Stimulated activated CD4-positive, alpha-beta T cell treated with anti-CD3 and anti-CD28 coated beads, TNF-alpha, amount 100 ng/mL, for 1 hour (primary cell): ENCODE data around the gene THSD7A.

Experiments used
- DNase-seq, 3 donors: peaks; one replicate each; pipeline ENCODE4 v3.0.0-alpha.2; 2020; ENCODE audit warnings: low read depth in 3 of 3, low spot score in 1 of 3

The THSD7A gene

DNA sequence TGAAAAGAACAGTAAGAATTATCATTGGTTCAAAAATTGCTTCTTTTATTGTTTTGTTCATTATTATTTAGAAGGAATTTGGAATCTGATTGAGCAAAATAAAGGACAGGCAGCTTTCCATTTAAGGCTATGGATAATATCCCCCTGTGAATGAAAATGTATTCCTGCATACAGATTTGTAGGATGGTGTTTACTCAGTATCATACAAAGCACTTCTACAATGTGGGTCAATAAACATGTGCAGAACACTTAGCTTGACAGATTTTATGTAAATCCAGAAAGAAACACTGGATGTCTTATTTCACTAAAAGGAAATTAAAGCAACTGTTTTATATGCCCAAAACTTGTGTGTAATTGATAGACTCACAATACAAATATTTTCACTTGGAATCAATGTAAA, 189.7 kb downstream of the THSD7A start:
- DNase-seq: no peak

DNA sequence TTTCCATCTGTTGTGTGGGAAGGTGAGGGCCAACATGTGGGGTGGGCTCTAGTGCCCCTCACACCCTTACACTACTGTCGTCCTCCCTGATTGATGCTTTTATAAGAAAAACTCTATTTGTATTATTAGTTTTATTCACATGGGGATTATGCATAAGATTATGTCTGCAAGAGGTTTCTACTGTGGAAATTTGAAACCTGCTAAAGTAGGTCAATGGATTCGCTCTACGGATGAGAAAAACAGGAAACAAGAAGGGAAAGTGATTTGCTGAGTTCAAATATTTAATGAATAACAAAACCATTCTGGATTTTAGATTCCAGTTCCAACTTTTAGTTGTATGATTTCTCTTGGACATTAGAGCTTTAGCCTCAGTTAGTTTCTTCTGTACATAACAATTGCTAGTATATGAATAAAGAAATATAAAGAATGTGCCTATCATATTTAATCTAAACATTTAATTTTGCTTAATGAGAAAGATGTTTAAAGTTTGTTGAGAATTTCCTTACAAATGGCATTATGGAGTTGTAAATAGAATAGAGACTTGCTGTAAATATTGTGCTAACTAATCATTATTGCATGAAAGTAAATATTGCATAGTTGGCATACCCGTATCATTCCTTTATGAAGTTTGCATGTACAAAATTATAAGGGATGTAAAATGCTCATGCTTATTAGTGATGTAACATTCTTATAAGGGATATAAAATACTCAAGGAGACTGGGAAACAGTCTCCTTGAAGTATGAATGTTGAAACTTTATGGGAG, 193.8 kb downstream of the THSD7A start:
- no peak for DNase-seq

DNA sequence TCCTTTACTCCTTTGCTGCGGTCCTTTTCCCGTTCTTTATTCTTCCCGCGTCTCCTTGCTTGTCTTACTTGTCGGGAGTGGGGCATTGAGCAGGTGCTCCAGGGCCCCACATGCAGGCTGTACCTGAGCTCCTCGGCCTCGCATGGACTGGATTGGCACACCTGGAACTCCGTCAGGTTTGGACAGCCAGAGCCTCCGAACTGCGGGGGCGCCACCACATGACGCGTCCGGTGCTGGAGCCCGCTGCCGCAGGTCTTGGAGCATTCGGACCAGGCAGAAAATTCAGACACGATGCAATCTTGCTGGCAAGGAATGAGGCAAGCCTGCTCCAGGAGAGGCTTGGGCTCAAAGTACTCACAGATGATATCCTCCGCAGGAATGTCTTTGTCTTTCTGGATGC, 195.7 kb downstream of the THSD7A start:
- no peak for DNase-seq

DNA sequence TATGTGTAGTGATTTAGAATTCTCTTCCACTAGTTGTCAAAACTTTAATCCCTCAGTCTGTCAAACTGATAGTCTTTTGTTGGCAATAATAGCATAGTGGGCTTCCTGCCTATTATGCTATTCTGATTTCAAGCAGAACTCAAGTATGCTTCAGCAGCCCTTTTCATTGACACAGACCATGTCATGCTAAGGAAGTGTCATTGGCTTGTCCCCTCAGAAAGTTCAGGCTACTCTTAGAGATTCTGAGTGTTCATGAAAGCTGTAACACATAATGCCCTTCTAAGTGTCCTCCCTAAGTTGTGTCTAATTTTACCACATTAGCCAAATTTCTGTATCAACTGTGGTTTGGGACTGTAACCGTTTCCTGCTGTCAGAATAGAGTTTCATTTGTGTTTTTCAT, 198.7 kb downstream of the THSD7A start:
- no peak for DNase-seq

DNA sequence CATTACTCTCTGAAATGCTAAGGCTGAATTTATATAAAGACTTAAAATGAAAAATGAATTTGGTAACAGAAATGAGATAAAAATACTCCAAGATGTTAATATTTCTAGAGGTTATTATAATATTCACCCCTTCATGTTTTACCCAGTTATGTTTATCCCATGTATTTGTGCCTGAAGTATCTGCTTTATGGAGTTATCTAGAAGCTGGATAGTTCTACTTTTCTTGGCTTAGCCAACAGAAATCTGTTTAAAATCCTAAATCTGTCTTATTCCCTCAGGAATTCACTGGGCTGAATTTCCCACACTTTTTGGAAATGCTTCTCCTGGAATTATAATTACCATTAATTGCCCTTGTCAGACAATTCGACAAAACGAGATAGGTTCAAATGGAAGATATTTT, 201.6 kb downstream of the THSD7A start:
- DNase-seq: no peak

DNA sequence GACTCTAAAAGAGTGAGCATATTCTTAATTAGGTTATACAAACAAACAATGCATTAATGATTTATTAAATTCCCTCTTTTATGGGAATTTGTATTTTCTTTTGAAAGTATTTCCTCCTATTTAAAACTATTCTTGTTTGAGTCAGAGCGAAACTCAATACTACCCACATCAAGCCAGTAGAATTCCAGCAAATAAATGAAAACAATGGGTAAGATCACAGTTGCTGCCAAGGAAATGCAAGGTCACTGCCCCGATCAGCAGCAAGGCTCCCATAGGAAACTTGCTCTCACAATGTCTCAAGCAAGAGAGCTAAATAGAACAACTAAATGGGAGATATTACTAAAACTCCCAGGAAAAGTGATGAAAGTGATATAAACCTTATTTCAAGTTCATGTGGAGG, 206.3 kb downstream of the THSD7A start:
- DNase-seq: no peak

DNA sequence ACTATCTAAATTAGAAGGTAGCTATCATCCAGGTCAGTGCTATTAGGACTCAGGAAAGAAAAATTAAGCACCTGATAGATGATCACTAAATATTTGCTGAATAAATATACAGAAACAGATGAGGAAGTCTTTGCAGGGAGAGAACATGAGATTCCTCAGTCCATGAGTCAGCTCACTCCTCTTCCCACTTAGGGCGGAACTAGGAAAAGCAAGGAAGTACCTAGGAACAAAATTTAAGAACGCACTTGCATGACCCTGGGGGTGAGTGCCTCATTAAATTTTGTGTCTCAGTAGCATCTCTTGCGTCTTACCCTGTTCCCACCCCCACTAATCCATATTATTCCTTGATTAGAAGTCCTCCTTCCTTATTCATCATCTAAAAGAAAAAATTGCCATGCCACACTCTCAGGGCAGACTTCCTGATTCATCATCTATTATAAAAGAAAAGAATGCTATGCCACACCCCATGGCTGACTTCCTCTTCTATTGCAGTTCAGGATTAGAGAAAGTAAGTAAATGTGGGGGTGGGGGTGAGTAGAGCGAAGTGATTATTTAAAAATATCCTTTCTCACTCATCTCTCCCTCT, 208.8 kb downstream of the THSD7A start:
- DNase-seq: no peak

DNA sequence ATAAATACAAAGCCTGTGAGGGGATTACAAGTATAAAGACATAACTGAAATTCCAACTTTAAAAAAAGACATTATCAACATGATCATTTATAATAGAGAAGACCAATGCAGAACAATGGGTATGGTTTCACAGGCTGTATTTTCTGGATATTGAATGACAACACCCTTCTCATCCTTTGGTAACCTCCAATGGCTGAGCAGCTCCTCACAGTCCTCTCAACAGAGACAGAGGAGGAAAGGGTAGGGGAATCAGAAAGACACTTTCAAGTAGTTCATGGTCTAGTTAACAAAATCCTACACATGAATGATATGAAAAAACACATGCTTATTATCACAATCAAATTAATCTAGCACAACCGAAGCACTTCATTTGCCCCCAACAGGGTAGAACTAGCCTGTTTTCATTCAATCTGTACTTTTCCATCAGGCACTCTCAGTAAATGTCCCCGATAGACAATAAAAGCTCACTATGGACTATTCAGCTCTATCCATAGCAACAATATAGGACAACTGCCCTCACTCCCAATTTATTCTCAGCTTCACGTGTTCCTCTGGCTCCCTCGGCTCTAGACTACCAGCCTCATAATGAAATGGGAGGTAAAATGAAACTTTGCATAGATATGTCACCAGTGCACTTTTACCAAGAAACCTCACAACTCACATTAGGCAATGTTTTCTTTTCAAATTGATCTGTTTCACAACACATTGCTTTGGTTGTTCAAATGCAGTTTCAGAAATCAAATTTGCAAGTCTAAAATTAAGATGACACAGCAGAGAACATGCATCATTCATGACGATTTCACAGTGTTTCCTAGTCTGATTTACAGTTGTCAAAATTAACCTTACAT, 211.4 kb downstream of the THSD7A start:
- no peak for DNase-seq

DNA sequence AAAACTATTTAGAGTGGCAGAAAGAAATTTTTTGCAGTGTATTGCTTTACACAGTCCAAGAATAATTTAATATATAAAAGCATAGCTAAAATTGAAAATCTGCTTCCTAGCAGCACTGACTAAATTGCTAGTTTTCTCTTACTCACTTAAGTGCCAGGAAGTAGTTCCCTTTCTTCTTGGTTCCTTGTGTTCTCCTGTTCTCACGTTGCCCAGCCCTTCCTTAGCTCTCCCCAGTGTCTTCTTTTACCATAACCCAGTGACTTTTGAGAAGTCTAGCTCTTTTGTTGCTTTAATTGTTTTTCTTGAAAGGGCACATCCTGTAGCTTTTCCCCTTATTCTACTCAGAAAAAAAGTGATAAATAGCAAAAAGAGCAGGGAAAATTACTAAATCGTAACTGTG, 215.5 kb downstream of the THSD7A start:
- no peak for DNase-seq

DNA sequence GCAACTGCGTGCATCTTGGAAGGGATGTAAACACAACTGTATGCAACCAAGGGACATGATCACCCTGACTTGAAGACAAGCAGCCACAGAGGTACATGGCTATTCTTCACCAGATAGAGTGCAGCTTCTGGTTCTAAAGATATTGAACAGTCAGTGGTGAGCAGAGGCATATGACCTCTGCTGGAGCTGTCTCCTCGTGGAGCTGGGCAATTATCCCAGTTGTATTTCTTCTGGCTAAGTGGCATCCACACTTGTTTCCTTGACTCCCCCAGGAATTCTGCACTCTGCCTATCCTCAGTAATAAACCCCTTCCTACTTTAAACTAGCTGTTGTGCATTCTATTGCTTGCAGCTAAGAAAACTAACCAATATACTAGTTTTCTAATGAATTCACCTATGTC, 216.8 kb downstream of the THSD7A start:
- DNase-seq: no peak

DNA sequence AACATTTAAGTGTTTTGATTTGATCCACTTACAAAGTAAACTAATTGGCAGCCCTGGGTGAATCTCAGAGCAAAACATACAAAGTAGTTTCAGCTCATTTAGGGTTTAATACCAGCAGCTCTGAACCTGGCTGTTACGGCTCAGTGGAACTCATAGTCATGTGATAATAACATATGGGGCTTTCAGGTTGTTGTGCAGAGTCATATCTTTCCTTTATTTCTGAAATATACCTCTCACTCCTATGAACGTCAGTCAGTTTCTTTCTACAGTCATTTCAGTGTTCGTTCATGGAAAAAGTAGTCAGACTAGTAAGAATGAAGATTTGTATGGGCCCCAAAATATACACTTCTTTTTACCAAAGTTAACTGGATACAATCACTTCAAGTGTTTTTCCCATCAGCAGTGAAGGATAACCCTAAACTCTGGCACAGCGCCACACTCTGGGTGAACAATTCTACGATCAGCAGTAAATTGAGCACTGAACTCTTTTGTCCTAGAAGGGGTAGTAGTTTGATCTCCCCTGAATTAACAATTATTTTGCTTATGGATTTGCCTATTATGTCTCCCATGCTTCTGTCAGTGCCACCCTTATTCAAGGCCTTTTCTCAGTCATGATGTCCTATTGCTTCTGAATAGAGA, 218.6 kb downstream of the THSD7A start:
- no peak for DNase-seq

DNA sequence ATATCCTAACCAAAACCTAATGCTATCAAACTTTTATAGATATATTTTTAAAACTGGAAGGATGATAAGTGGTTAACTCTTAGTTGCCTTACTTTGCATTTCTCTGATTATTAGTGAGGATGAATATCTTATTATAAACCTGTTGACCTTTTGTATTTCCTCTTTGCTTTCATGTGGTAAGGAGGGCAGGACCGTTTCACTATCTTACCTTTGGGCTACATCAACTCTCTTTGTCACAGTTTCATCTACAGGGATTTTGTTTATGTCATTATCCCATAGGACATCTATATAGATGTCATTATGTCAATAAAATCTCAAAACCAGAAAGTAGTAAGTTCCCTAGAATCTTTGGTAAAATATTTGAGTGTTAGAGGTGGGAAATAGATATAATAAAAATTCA, 219.3 kb downstream of the THSD7A start:
- DNase-seq: no peak

DNA sequence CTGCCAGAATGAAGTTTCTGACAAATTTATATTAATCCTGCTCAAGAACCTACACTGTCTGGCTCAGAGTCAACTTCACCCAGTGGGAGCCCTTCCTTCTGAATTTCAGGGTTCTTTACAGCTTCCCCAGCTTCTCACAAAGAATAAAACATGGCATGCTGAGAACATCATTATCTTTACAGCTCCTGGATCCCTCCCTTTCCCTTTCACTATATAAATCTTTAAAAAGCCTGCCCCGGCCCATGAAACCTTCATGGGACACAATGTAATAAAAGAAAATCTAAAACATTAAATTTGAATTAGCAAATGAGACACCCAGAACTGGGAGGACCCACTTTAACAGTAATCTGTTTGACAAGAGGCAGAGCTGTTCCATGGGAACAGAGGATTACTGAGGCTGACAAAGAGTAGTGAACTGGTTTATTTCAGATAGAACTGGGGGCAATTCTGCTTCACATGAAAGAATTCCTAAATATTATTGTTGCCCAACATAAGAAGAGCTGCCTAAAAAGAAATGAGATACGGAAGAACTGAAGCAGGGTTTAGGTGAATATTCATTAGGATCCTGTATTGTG, 222.8 kb downstream of the THSD7A start:
- DNase-seq: no peak

DNA sequence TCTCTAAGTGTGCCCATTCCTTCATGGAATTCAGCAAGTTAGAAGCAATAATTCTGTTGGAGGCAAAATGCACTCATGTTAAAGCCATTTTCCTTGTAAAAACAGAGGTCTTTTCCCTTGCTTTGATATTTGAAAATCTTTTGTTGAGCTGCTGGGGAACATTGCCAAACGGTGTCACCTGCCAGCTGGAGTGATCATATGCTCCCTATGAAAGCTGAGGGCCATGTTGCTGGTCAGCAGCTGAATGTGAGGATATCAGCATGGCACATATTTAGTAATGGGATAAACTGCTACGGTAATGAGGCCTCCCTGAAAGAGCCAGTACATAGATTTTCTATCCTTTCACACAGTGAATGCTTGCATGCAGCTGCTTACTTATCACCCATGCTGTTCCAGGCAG, 224.3 kb downstream of the THSD7A start:
- DNase-seq: no peak

DNA sequence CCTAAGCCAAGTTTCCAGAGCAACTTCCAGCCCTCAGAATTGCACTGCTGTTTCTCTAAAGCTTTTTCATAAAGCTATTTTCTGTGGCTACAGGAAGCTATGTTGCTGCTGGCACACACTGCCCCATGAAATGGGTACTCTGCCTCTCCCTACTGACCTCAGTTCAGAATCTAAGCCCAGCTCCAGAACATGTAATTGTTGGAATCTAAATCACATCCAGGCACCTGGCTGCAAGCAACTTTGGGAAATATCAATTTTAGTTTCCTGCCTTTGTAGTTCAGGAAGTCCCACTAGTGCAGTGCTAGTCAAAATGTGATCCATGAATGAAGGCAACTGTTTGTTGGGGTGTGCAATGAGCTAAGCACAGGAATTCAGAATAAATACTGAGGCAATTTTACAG, 226.2 kb downstream of the THSD7A start:
- no peak for DNase-seq

DNA sequence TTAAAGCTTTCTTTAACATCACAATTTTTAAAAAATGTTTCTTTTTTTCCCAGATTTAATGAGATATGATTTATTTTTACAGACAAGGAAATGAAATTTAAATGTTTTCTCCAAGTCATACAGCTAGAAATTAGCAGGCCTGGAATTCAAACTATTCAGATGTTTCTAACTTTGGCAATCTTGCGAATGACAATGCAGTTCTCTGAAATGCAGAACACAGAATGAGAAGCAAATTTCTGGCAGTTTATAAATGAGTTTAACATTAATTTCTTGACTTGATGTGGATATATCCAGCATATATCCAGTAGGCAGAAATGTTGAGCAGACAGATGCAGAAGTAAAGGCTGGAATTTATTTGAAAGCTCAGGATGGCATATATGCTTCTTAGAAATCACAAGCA, 227.5 kb downstream of the THSD7A start:
- DNase-seq: no peak

DNA sequence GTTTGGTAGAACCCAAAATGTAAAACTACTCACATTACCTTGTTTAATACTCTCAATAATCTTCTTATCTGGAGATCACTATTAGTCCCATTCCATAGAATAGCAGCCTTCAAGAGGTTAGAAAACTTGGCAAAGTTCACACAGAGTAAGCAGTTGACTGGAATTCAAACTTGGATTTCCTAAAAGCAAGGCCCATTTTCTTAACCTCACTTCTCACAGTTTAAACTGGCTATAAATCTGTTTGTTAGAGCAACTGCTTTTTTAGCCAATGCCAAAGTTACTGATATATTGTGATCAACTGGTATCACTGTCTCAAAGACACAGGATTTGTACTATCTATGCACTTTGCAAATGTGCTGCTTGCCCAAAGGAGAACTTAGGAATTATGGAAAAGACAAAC, 230.2 kb downstream of the THSD7A start:
- no peak for DNase-seq

DNA sequence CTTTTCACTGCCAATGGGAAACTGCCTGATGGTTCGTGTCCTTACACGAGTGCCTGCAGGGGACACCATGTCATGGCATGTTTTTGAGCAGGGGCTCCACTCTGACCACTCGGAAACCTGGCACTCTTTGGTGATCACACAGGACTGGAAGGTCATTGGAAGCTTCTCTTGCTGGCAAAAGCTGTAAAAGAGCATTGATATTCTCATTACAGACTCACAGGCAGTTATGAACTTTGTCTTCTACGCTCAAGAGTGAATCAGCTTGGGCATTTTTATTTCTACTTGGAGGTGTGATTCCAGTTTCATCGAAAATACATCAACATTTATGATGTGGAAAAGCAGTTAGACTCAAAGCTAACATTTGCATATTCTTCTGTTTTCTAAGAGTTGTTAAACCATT, 238.7 kb downstream of the THSD7A start:
- no peak for DNase-seq

DNA sequence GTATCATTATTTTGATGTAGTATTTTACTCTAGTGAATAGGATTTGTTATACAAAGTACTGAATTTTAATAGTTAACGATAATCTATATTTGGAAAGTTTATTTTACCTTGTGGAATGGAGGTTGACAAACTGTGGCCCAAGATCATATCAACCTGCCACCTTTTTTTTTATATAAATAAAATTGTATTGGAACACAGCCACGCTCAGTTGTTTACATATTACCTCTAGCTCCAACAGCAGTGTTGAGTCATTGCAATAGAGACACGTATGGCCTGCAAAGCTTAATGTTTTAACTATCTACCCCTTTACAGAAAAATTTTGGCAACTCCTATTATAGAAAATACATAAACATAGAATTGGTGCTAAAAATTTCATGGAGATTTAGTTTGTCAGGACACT, 239.3 kb downstream of the THSD7A start:
- DNase-seq: no peak

DNA sequence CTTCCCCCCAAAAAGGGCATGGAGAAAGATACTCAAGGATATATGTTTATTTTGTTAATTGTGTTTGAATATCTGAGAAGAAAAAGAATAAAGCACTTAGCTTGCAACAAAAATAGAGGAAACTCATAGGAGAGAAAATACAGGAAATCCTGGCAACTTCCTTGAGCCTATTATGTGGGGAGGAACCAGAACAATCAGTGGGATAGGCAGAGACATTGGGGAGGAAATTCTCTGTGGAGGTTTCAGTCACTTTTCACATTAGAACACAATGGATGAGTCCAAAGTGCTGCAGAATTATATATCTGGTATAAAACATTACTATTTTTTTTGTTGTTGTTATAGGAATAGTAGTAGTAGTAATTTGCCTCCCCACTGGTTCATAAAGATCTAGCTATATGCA, 240.1 kb downstream of the THSD7A start:
- no peak for DNase-seq

DNA sequence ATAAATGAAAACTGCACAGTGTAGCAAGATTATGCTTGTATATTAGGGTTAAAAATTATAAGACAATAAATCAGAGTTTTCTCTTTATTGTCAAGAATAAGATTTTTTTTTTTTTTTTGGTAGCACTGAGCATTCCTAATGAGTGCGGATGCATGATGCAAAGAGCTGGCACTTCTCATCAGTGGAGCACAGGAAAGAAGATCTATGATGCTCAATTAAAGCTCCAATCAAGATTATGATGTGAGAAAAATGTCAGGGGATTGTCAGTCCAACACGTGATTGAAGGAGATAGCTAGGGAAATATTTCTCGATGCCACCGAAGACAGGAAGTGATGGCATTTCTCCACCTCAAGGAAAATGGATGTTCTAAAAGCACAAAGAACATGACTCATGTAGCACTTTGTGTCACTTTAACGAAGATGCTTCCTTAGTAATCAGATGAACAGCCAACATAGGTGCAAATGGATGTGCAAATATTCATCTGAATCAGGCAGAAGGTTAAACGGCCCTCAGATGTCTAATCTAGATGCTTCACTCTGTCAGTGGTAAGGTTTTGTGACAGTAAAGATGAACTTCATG, 240.9 kb downstream of the THSD7A start:
- DNase-seq: no peak
